DND-41 (cell line): ENCODE measurements around the gene TRAF2.

ENCODE experiments used
- EZH2 ChIP-seq: IDR thresholded peaks from 3 replicates; pipeline ENCODE4 v1.6.1; 2012; ENCODE audit warnings: borderline replicate concordance, low read depth, mild to moderate bottlenecking, moderate library complexity, low read length, inconsistent platforms; ENCODE audit not compliant: severe bottlenecking
- TF ChIP-seq, protein P1 (sequence below): IDR thresholded peaks from 2 replicates; pipeline ENCODE4 v1.5.1; 2012; ENCODE audit warnings: borderline replicate concordance, low read length, moderate library complexity, mild to moderate bottlenecking; ENCODE audit not compliant: poor library complexity, severe bottlenecking; ENCODE audit errors: extremely low read depth

DNA sequence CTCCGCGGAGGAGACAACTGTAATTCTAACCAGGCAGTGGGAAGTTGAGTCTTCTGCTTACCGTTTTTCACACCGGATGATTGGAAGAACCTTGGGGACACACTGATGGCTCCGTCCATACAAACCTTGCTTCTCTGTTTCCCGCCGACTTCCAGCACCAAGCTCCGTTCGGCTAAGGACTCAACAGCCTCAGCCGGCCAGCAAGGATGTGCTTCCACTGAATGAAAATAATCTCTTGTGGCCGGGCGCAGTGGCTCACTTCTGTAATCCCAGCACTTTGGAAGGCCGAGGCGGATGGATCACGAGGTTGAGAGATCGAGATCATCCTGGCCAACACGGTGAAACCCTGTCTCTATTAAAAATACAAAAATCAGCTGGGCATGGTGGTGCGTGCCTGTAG, 18.4 kb upstream of the TRAF2 start:
- TF ChIP-seq, protein P1, sequence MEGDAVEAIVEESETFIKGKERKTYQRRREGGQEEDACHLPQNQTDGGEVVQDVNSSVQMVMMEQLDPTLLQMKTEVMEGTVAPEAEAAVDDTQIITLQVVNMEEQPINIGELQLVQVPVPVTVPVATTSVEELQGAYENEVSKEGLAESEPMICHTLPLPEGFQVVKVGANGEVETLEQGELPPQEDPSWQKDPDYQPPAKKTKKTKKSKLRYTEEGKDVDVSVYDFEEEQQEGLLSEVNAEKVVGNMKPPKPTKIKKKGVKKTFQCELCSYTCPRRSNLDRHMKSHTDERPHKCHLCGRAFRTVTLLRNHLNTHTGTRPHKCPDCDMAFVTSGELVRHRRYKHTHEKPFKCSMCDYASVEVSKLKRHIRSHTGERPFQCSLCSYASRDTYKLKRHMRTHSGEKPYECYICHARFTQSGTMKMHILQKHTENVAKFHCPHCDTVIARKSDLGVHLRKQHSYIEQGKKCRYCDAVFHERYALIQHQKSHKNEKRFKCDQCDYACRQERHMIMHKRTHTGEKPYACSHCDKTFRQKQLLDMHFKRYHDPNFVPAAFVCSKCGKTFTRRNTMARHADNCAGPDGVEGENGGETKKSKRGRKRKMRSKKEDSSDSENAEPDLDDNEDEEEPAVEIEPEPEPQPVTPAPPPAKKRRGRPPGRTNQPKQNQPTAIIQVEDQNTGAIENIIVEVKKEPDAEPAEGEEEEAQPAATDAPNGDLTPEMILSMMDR = no peak
- TF ChIP-seq EZH2 = no peak
